Effector memory CD4-positive, alpha-beta T cell (primary cell): Measurements from ENCODE around the gene SLC2A3.
A peak's percentile ranks its signal among the peaks of the same experiment; 100 is the strongest.
"Not testable (repeated sequence)": the region's sequence is repeated elsewhere in the genome, so short reads cannot be mapped to it uniquely, and the experiment has no call there.

ENCODE experiments used
- DNase-seq, 3 donors: peaks; one replicate each; pipeline ENCODE4 v3.0.0-alpha.2; 2020
- H3K27ac ChIP-seq: 2 replicates; pipeline ENCODE4 v1.7.0; 2013; ENCODE audit warnings: mild to moderate bottlenecking, low read length, moderate library complexity; ENCODE audit not compliant: insufficient read depth, poor library complexity, severe bottlenecking
- H3K27me3 ChIP-seq: replicated peaks from 2 replicates; pipeline ENCODE4 v1.7.0; 2013; ENCODE audit warnings: mild to moderate bottlenecking, low read length; ENCODE audit not compliant: insufficient read depth, control insufficient read depth, poor library complexity, severe bottlenecking
- H3K36me3 ChIP-seq: 2 replicates; pipeline ENCODE4 v1.7.0; 2013; ENCODE audit warnings: mild to moderate bottlenecking, low read length, moderate library complexity; ENCODE audit not compliant: control insufficient read depth, insufficient read depth
- H3K4me1 ChIP-seq: 2 replicates; pipeline ENCODE4 v1.7.0; 2013; ENCODE audit warnings: low read length, mild to moderate bottlenecking; ENCODE audit not compliant: control insufficient read depth, insufficient read depth, poor library complexity, severe bottlenecking
- H3K4me3 ChIP-seq: 2 replicates; pipeline ENCODE4 v1.7.0; 2013; ENCODE audit warnings: low read length, low read depth, mild to moderate bottlenecking; ENCODE audit not compliant: insufficient read depth, poor library complexity, severe bottlenecking
- H3K9me3 ChIP-seq: 2 replicates; pipeline ENCODE4 v1.7.0; 2013; ENCODE audit warnings: mild to moderate bottlenecking, low read length, moderate library complexity; ENCODE audit not compliant: control insufficient read depth

The SLC2A3 gene

GRCh38 chr12:7972269-7972668 lies 36.3 kb upstream of the SLC2A3 start:
- H3K9me3 ChIP-seq, H3K36me3 ChIP-seq, DNase-seq, H3K4me3 ChIP-seq, H3K27me3 ChIP-seq, H3K4me1 ChIP-seq: not testable (repeated sequence)
- H3K27ac ChIP-seq: peak overlapping the region; percentile 32

GRCh38 chr12:7971765-7972164 lies 35.8 kb upstream of the SLC2A3 start:
- not testable (repeated sequence) for H3K9me3 ChIP-seq, DNase-seq, H3K27me3 ChIP-seq, H3K4me1 ChIP-seq, H3K36me3 ChIP-seq
- Histone ChIP-seq H3K4me3 (peak overlapping the region; percentile 61), H3K27ac (peak overlapping the region; percentile 95)

GRCh38 chr12:7970475-7971252 lies 34.7 kb upstream of the SLC2A3 start:
- H3K27ac ChIP-seq: peak overlapping the region; percentile 95
- peaks cover 9% of the 10 kb centered on the region for H3K4me1 ChIP-seq
- peak; percentile 66 to 70 (median 68) for DNase-seq
- no peaks in the 10 kb centered on the region for H3K27me3 ChIP-seq
- no peaks in the 10 kb centered on the region for H3K36me3 ChIP-seq
- H3K4me3 ChIP-seq: peak overlapping the region; percentile 61
- no peaks in the 10 kb centered on the region for H3K9me3 ChIP-seq

- no peak for DNase-seq
Measured at GRCh38 chr12:7966563-7966962, 30.6 kb upstream of the SLC2A3 start.

DNA sequence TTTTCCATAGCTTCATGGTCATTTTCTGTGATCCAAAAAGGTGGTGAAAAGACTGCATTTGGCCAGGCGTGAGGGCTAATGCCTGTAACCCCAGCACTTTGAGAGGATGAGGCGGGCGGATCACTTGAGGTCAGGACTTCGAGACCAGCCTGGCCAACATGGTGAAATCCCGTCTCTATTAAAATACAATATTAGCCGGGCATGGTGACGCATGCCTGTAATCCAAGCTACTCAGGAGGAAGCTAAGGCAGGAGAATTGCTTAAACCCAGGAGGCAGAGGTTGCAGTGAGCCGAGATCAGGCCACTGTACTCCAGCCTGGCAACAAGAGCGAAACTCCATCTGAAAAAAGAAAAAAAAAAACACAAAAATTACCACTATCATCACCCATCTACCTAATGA lies 28.7 kb upstream of the SLC2A3 start:
- not testable (repeated sequence) for DNase-seq, H3K4me3 ChIP-seq, H3K36me3 ChIP-seq, H3K27ac ChIP-seq, H3K27me3 ChIP-seq, H3K9me3 ChIP-seq
- H3K4me1 ChIP-seq: peaks cover 13% of the 10 kb centered on the region

More at GRCh38 chr12:7966563-7966962, 30.6 kb upstream of the SLC2A3 start:
- no peak overlapping the region for H3K27ac ChIP-seq
- no peaks in the 10 kb centered on the region for H3K36me3 ChIP-seq
- H3K4me1 ChIP-seq: peaks cover 12% of the 10 kb centered on the region
- no peaks in the 10 kb centered on the region for H3K9me3 ChIP-seq
- H3K27me3 ChIP-seq: no peaks in the 10 kb centered on the region
- H3K4me3 ChIP-seq: no peak overlapping the region

DNA sequence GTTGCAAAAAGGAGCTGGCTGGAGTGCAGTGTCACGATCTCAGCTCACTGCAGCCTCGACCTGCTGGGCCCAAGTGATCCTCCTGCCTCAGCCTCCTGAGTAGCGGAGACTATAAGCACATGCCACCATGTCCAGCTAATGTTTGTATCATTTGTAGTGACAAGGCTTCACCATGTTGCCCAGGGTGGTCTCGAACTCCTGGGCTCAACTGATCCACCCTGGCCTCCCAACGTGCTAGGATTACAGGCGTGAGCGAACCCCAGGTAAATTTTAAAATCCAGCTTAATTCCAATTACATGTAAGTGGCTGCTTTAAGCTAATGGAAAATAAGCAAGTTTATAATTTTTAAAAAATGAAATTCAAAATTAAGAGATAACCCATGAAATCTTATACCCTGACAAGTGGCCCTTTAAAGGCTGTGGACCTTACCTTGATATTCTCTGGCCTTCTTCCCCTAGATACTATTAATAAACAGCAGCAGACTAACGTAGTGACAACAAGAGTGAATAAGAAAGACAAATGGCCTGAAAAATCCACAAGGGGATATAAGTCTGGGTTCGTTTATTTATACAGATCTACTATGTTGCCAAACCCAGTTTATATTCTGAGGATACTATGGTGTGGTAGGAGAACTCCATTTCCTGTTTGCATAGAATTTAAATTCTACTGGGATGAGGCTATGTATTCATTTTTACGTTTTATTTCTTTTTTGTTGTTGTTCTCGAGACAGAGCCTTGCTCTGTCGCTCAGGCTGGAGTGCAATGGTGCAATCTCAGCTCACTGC lies 25.6 kb upstream of the SLC2A3 start:
- Histone ChIP-seq H3K4me3 (peak overlapping the region; percentile 54), H3K27me3 (no peaks in the 10 kb centered on the region), H3K36me3 (no peaks in the 10 kb centered on the region), H3K4me1 (peaks cover 24% of the 10 kb centered on the region), H3K9me3 (no peaks in the 10 kb centered on the region), H3K27ac (peak overlapping the region; percentile 88)
- DNase-seq: no peak

- H3K36me3 ChIP-seq: no peaks in the 10 kb centered on the region
- H3K9me3 ChIP-seq: no peaks in the 10 kb centered on the region
- peak; percentile 11 to 46 (median 22) for DNase-seq
- no peaks in the 10 kb centered on the region for H3K27me3 ChIP-seq
- H3K4me1 ChIP-seq: peaks cover 24% of the 10 kb centered on the region
- peak overlapping the region; percentile 88 for H3K27ac ChIP-seq
- H3K4me3 ChIP-seq: peak overlapping the region; percentile 54
Measured at GRCh38 chr12:7959701-7960121, 23.7 kb upstream of the SLC2A3 start.

DNA sequence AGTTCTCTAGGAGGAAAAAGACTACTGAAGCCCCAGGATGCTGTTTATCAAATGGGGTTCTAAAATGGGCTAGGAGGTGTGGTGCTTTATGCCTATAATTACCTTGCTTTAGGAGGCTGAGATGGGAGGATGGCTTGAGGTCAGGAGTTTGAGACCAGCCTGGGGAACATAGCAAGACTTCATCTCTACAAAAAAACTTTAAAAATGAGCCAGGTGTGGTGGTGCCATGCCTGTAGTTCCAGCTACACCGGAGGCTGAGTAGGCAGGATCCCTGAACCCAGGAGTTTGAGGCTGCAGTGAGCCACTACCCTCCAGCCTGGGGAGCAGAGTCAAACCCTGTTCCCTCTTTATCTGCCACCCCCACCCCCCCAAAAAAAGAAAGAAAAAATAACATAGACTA lies 23.3 kb upstream of the SLC2A3 start:
- H3K4me3 ChIP-seq: peak overlapping the region; percentile 54
- no peak for DNase-seq
- peak overlapping the region; percentile 88 for H3K27ac ChIP-seq
- no peaks in the 10 kb centered on the region for H3K27me3 ChIP-seq
- no peaks in the 10 kb centered on the region for H3K9me3 ChIP-seq
- peaks cover 24% of the 10 kb centered on the region for H3K4me1 ChIP-seq
- H3K36me3 ChIP-seq: no peaks in the 10 kb centered on the region

DNA sequence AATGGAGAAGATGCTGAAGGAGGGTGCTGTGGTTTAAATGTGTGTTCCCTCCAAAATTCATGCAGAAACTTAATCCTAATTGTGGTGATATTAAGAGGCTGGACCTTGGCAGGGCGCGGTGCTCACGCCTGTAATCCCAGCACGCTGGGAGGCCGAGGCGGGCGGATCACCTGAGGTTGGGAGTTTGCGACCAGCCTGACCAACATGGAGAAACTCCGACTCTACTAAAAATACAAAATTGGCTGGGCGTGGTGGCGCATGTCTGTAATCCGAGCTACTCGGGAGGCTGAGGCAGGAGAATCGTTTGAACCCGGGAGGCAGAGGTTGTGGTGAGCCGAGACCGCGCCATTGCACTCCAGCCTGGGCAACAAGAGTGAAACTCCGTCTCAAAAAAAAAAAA lies 18.9 kb upstream of the SLC2A3 start:
- not testable (repeated sequence) for H3K36me3 ChIP-seq, H3K4me3 ChIP-seq, H3K27me3 ChIP-seq, H3K9me3 ChIP-seq, DNase-seq, H3K27ac ChIP-seq
- peaks cover 13% of the 10 kb centered on the region for H3K4me1 ChIP-seq

DNA sequence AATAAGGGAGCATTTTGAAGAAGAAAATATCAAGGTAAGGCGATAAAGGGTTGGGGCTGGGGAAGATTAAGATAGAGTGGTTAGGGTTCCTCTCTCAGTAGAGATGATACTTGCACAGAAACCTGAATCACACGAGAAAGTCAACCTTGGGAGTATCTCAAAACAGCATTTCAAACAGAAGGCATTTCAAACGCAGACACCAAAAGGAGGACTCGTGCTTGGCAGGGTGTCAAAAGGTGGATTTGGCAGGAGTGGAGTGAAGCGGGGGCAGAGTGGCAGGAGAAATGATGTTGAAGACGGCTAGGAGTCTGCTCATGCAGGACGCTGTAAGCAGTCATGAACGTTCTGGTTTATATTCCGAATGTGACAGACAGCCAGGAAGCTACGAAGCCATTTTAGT lies 18.4 kb upstream of the SLC2A3 start:
- not testable (repeated sequence) for H3K4me1 ChIP-seq, H3K36me3 ChIP-seq, H3K27ac ChIP-seq, H3K9me3 ChIP-seq, DNase-seq, H3K27me3 ChIP-seq, H3K4me3 ChIP-seq
